ACHN (cell line): ENCODE measurements around the gene NACA.
"Not testable (repeated sequence)": the region's sequence is repeated elsewhere in the genome, so short reads cannot be mapped to it uniquely, and the experiment has no call there.

ENCODE experiments used
- DNase-seq: peaks from one replicate; pipeline ENCODE4 v3.0.0-alpha.2; 2015
- in situ Hi-C: cut with HindIII; loops from 2 replicates; pipeline ENCODE4 v1.10.0; 2017; ENCODE audit warnings: low sequenced_read_pairs, low pct_ligation_motif_present, low pct_unique_long_range_greater_than_20kb

The NACA gene

DNA sequence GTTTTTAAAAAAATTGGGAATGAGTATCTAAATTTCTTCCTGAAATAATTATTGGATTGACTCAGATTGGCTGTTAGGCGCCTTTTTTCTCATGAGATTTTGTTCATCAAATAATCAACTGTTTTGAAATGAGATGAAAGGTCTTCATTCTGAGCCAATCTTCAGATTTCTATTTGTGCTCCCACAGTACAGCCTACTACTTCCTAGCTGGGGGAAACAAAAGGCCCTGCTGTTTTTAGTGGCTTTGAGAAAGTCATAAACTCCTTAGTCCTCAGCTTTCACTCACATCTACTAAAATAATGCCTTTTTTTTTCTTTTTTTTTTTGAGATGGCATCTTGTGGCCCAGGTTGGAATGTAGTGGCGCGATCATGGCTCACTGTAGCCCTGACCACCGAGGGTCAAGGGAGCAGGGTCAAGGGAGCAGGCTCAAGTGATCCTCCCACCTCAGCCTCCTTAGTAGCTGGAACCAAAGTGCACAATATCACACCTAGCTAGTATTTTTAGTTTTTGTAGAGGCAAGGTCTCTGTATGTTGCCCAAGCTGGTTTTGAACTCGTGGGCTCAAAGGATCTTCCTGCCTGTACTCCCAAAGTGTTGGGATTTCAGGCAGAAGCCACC, 15.2 kb downstream of the NACA start:
- in situ Hi-C loops, result no loop called here

DNA sequence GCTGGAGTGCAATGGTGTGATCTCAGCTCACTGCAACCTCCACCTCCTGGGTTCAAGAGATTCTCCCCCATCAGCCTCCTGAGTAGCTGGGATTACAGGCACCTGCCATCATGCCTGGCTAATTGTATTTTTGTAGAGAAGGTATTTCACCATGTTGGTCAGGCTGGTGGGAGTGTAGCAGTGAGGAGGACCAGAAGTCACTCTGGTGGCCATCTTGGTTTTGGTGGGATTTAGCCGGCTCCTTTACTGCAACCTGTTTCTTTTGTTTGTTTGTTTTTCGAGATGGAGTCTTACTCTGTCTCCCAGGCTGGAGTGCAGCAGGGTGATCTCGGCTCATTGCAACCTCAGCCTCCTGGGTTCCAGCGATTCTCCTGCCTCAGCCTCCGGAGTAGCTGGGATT, 20.6 kb downstream of the NACA start:
- in situ Hi-C loops, DNase-seq: not testable (repeated sequence)

More for the DNA sequence above, 15.2 kb downstream of the NACA start:
- no peak for DNase-seq

DNA sequence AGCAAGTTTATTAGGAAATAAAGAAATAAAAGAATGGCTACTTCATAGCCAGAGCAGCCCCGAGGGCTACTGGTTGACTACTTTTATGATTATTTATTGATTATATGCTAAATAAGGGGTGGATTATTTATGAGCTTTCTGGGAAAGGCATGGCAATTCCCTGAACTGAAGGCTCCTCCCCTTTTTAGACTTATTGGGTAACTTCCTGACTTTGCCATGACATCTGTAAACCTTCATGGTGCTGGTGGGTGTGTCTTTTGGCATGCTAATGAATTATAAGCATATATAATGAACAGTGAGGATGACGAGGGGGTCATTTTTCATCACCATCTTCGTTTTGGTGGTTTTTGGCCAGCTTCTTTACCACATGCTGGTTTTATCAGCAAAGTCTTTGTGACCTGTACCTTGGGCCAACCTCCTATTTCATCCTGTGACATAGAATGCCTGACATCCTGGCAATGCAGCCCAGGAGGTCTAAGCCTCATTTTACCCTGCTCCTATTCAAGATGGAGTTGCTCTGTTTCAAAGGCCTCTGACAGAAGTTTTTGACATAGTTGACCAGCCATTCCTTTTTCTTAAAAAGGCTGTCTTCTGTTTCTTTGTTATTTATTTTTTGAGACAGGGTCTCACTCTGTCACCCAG, 26.0 kb downstream of the NACA start:
- no peak for DNase-seq
- in situ Hi-C loops, result no loop called here

DNA sequence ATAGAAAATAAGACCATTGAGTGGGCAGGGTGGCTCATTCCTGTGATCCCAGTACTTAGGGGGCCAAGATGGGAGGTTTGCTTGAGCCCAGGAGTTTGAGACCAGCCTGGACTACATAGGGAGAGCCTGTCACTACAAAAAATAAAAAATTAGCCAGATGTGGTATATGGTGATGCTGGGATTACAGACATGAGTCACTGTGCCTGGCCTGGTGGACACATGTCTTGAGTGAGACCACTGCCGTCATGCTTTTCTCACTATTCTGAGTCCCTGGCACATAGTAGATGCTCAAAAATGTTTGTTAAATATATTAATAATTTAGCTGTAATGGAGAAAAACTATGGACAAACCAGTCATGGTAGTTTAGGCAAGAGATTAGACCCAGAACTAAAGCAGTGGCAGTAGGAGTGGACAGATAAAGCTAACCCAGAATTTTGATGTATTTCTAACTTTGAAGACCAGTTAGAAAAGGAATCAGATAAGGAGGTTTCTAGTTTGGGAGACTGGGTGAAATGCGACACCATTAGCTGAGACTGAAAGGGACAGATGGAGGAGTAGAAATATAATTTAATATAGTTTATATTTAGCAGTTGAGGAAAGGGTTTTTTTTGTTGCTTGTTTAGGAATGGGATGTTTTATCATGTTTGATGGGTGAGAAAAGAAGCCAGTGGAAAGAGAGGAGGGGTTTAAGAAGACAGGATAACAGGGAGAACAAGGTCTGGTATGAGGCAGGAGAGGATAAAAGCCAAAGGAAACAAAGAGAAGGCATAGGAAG, 29.6 kb downstream of the NACA start:
- no peak for DNase-seq
- in situ Hi-C loops, result no loop called here

DNA sequence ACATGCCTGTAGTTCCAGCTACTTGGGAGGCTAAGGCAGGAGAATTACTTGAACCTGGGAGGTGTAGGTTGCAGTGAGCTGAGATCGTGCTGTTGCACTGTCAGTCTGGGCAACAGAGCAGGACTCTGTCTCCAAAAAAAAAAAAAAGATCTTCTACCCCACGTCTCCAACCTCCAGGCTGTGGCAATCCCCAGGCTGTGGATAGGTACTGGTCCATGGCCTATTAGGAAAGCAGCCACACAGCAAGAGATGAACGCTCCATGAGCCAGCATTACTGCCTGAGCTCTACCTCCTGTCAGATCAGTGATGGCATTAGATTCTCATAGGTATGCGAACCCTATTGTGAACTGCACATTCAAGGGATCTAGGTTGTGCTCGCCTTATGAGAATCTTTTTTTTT, 30.9 kb downstream of the NACA start:
- DNase-seq, result no peak
- in situ Hi-C loops, result no loop called here

DNA sequence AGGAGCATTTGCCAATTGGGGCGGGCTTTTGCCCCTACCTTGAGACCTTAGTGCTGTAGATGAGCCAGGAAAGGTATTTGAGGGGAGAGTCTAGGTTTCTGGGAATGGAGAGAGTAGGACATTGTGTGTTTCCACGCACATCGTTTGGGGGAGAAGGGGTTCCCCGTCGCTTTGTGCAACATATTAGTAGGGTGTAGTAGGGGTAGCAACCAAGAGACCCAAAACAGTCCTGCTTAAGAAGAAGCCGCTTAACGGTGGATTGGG, 36.3 kb downstream of the NACA start:
- no peak for DNase-seq

DNA sequence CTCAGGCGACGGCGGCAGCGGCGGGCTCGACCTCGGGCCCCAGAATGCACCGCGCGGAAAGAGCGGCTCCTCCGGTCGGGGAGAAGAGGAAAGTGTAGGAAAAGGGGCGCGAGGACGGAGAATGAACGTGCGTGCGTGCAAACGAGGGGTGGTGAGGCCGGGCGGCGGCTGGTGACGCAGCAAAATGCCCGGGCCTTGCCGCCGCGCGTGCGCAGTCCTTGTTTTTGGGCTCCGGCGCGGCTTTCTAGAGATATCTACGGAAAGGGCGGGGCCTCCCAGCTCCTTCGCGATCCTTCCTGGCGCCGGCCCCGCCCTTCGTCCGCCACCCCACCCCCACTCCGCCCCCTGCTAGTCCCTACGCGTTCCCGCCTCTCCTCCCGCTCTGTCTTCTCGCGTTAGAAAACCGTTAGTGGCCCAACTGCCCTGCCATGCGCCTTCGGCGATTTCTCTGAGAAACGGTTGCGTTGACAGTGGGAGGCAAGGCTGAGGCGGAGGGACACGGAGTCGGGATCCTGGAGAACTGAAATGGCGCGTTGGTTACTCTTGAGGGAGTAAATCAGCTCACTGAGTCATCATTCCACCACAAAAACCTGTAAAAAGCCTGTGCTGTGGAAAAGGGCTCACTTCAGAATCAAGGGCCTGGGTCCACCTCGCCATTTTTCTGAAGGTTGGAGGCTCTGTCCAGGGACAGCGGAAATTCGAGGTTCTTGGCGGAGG, 36.8 kb downstream of the NACA start, which contains the start of gene PTGES3:
Gene PTGES3 (minus strand): TSS at position 156 of the 717 bp plus-strand sequence. CDS start 285 bp downstream, outside the sequence.
- DNase-seq, result peak; percentile 100
- in situ Hi-C loops, result no loop called here

More for the DNA sequence above, 36.3 kb downstream of the NACA start:
- in situ Hi-C loops, result no loop called here

DNA sequence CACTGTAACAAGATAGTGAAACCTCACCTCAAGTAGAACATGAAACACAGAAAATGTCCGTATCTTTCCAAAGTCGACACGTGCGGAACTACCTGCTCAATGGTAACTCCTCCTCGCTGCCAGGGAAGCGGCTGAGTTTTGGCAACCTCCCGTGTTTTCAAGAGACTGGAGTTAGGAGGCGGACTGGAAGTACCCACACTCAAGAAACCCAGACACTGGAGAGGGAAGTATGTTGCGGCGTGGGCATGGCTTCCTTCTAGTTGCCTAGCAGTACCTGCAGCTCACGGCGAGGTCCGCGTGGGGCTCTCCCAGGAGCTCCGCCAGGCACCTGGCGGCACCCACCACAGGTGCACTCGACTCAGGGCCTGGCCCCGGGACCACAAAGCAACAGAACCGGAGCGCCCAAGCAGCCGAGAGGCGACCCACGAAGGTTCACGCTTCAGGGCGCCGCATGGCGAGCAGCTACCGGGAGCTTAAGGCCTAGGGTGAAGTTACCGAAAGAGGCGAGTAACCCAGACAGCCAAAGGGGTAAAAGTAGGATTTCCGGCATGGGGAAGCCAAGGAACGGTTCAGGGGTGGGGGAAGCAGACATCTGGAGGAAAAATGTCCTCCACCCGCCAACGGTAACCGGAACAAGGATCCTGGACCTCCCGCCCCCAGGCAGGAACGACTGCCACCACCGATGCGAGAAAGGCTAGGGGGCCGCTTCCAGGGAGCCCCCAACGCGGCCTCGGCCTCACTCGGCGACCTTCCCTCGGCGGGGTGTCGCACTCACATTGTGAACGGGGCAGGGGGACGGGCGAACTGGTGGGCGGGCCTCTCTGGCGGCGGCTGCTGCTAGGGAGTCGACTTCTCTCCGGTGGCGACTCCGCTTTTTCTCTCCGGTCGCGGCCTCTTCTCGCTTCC, 37.6 kb downstream of the NACA start:
- peak; percentile 61 for DNase-seq
- in situ Hi-C loops, result no loop called here

DNA sequence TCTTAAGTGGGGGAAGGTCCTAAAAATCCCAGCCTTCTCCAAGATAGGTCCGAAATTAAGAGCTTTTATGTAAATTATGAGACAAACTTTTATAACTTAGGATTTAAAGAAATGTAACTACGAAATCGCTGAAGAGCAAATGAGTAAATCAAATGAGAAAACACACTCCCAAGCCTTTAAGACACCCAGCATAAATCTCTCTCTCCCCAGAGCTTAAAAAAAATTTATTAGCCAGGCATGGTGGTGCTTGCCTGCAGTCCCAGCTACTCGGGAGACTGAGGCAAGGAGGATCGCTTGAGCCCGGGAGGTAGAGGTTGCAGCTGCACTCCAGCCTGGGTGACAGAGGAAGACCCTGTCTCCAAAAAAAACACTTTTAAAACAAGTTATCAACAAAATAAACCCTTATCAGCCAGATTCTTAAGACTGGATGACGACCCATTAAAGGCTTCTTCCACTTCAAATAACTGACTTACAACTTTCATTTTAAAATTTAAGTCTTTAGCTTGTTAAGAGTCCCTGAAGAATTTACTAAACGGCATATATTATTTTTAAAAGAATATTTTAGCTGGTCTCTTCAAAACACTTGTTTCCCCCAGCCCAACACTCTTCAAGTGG, 40.2 kb downstream of the NACA start:
- in situ Hi-C loops, result no loop called here
- DNase-seq, result no peak

DNA sequence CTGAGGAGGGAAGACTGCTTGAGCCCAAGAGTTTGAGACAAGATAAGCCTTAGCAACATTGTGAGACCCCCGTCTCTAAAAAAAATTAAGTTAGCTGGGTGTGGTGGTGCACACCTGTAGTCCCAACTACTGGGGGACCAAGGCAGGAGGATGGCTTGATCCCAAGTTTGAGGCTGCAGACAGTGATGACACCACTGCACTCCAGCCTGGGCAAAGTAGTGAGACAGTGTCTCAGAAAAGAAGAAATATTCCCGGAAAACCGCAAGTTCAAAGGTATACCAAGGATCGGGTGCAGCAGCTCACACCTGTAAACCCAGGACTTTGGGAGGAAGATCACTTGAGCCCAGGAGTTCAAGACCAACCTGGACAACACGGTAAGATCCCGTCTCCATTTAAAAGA, 42.8 kb downstream of the NACA start:
- DNase-seq, result no peak
- in situ Hi-C loops, result no loop called here

DNA sequence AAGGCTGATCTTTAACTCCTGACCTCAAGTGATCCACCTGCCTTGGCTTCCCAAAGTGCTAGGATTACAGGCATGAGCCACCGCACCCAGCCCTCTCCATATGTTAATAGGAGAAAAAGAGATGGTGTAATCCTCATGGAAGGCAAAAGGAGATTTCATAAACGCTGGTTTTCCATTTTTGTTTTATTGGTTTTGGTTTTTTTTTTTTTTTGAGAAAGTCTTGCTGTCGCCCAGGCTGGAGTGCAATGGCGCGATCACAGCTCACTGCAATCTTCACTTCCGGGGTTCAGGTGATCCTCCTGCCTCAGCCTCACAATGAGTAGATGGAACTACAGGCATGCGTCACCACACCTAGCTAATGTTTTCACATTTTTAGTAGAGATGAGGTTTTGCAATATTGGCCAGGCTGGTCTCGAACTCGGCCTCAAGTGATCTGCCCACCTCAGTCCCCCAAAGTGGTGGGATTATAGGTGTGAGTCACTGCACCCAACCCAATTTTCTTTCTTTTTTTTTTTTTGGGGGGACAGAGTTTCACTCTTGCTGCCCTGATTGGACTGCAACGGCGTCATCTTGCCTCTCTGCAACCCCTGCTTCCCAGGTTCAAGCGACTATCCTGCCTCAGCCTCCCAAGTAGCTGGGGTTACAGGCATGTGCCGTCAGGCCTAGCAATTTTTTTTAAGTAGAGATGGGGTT, 45.1 kb downstream of the NACA start:
- no peak for DNase-seq
- in situ Hi-C loops, result no loop called here

DNA sequence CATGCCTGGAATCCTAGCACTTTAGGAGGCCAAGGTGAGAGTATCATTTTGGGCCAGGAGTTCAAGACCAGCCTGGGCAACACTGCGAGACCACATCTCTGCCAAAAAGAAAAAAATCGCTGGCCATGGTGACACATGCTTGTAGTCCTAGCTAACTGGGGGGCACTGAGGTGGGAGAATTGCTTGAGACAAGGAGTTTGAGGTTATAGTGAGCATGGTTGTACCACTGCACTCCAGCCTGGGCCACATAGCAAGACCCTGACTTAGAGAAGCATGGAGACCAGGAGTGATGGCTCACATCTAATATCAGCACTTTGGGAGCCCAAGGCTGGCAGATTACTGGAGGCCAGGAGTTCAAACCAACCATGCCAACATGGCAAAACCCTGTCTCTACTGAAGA, 46.2 kb downstream of the NACA start:
- in situ Hi-C loops, result no loop called here
- no peak for DNase-seq

DNA sequence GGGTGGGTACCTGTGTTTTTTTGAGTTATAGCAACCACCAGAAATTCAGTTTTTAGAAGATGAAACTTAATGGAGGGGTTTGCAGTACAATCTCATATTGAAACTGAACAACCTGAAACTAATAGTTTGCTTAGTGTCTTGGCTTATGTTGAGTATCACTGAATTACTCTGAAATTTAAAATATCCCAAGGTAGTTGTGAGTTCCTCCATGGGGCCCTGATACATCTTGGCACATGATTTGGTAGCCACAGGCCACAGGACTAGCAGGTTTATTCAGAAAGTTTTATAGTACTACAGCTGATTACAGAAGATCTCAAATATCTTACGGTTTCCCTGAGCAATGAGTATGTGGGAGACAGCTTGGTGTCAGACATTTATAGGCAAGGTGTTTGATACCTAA, 47.4 kb downstream of the NACA start:
- no peak for DNase-seq
- in situ Hi-C loops, result no loop called here

DNA sequence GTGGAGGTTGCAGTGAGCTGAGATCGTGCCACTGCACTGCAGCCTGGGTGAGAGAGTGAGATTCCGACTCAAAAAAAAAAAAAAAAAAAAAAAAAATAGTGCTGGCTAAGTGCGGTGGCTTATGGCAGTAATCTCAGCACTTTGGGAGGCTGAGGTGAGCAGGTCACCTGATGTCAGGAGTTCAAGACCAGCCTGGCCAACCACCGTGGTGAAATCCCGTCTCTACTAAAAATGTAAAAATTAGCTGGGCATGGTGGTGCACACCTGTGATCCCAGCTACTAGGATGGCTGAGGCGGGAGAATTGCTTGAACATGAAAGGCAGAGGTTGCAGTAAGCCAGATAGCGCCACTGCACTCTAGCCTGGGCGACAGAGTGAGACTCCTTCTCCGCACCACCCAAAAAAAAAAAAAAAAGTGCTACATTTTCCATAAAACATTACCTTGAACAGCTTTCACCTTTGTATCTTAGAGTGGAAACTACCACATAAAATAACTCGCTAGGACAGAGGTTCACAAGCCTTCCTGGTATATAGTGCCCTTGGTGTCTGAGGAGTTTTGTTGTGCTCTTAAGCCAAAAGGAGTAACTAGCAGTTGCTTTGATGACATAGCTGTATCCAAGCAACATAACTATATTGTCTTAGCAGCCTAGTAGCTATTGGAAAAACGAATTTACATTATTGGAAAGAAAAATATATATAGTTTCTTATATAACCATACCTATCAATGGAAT, 48.1 kb downstream of the NACA start:
- no peak for DNase-seq
- in situ Hi-C loops, result no loop called here

DNA sequence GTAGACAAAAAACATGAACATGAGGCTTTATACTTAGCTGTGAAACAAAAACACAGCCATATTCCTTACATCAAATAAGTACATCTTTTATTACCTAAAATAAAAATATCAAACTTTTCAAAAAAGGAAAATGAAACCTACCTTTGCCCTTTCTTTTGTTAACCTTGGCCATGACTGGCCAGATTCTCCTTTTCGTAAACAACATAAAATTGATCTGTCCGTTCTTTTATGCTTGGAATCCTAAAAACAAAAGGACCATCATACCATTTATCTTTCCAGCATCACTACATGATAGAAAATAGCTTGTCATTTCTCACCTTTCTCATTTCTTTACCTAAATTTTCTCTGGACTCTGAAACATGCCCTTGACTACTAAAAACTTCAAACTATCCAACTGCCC, 53.5 kb downstream of the NACA start:
- DNase-seq, result no peak
- in situ Hi-C loops, result no loop called here

DNA sequence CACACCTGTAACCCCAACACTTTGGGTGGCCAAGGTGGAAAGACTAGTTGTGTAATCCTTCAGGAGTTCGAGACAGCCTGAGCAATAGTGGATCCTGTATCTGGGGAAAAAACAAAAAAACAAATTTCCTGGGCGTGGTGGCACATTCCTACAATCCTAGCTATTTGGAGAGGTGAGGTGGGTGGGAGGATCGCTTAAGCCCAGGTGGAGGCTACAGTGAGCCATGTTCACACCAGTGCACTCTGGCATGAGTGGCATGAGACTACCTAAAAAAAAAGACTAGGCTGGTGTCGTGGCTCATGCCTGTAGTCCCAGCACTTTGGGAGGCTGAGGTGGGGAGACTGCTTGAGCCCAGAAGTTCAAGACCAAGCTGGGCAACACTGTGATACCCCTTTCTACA, 54.3 kb downstream of the NACA start:
- no peak for DNase-seq
- in situ Hi-C loops, result no loop called here

DNA sequence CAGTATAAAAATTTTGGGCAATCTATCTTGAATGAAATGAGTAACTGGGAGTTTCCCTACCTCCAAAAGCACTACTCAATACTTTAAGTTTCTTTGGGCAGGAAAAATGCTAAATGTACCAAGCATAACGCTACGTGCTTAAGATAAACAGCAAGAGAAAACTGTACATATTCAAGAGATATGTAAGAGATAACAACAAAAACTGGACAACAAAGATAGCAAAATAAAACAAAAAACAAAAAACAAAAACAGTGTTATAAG, 57.0 kb downstream of the NACA start:
- DNase-seq, result no peak
- in situ Hi-C loops, result no loop called here
